ENCODE results near the gene METTL15.
"Not testable (repeated sequence)": the region's sequence is repeated elsewhere in the genome, so short reads cannot be mapped to it uniquely, and the experiment has no call there.

Gene METTL15

DNA sequence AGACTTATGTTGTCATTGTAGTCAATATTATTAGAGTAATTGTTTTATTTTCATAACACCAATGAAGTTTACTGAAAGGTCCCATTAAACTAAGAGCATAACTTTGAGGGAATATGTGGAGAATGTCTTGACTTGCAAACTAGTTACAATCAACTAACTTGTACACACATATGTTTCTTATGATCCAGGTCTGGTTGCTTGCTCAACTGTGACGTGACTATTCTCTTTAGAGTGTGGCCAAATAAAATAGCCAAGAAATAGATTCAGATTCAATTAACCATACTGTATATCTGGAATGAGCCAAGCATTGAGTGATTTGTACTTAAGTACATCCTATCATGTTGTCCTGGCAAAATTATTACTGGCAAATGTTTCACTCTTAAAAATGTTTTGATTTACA, 101.7 kb downstream of the METTL15 start:
- DNase-seq (ENCODE audit: low spot score), result no peak

GRCh38 chr11:28222063-28222462, 113.9 kb downstream of the METTL15 start:
- DNase-seq (ENCODE audit: low spot score), result not testable (repeated sequence)

GRCh38 chr11:28223577-28223976, 115.4 kb downstream of the METTL15 start:
- DNase-seq (ENCODE audit: low spot score), result no peak

GRCh38 chr11:28223994-28224393, 115.8 kb downstream of the METTL15 start:
- no peak for DNase-seq (ENCODE audit: low spot score)

- DNase-seq (ENCODE audit: low spot score), result no peak
Observed at GRCh38 chr11:28227460-28227859, 119.3 kb downstream of the METTL15 start.

DNA sequence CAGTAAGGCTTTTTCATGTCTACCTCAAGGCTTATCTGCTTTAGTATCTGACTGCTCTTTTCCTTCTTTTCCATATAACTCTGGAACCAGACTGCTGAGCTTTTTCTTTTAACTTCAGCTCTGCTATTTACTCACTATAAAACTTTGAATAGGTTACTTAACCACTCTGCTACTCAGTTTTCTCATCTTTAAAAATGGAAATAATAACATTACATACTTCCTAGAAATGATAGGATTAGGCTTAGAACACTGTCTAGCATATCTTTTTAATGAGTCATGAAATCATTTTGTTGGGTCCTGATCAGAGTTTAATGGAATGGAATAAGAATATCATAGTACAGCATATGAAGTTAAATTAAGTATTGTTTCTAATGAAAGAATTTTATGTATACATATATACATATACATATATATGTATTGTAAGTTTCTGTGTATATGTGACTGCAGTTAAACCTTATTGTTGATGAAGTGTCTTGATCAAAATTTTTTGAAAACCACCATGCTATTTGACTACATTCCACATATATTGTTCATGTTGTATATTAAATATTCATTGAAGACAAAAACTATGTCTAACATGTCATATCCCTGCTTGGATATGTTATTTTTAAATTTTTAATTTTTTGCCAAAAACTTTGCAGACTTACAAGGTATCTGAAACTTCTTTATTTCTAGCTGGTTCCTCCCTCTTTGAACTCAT, 120.2 kb downstream of the METTL15 start:
- no peak for DNase-seq (ENCODE audit: low spot score)

DNA sequence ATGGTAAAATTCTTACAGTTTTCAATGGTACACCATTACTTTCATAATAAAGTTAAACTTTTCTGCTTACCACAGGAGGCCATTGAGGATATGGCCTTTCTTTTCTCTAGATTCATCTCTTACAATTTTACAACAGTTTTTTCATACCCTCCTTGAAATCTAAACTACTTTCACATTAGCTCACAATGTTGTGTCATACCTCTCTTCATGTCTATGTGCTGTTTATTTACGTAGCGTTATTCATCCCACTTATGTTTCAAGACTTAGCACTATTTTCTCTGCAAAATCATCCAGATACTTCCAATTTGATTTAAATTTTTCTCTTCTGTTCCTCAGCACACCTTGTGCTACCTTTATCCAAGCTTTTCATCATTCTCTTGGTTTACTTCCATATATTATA, 123.3 kb downstream of the METTL15 start:
- DNase-seq (ENCODE audit: low spot score), result no peak

- no peak for DNase-seq (ENCODE audit: low spot score)
Observed at GRCh38 chr11:28232649-28233048, 124.5 kb downstream of the METTL15 start.

- no peak for DNase-seq (ENCODE audit: low spot score)
Observed at GRCh38 chr11:28241760-28242159, 133.6 kb downstream of the METTL15 start.

GRCh38 chr11:28242596-28242995, 134.4 kb downstream of the METTL15 start:
- DNase-seq (ENCODE audit: low spot score), result no peak

- DNase-seq (ENCODE audit: low spot score), result no peak
Observed at GRCh38 chr11:28243061-28243460, 134.9 kb downstream of the METTL15 start.

DNA sequence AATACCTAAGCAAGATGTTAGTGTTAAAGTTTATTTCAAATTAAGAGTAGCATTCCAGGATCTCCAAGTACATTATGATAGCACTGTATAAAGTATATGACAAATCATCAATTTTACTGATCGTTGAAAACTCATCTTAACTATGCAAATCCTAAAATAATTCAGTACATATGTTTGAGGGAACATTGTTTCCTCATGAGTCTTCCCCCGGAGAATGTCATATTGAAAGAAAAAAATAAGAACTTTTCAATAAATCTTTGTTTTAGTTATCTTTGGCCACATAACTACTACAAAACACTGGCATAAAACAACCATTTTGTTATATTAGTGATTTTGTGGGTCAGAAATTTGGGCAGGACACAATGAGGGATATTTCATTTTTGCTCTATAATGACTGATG, 135.4 kb downstream of the METTL15 start:
- no peak for DNase-seq (ENCODE audit: low spot score)

GRCh38 chr11:28245131-28245530, 136.9 kb downstream of the METTL15 start:
- no peak for DNase-seq (ENCODE audit: low spot score)

DNA sequence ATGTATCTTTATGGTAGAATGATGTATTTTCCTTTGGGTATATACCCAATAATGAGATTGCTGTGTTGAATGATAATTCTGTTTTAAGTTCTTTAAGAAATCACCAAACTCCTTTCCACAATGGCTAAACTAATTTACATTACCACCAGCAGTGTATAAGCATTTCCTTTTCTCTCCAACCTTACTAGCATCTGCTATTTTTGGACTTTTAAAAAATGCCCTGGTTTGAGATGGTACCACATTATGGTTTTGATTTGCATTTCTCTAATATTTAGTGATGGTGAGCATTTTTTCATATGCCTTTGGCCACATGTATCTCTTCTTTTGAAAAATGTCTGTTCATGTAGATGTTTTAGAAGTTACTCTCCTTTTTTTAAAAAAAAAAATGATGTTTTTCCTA, 142.0 kb downstream of the METTL15 start:
- DNase-seq (ENCODE audit: low spot score), result no peak

DNA sequence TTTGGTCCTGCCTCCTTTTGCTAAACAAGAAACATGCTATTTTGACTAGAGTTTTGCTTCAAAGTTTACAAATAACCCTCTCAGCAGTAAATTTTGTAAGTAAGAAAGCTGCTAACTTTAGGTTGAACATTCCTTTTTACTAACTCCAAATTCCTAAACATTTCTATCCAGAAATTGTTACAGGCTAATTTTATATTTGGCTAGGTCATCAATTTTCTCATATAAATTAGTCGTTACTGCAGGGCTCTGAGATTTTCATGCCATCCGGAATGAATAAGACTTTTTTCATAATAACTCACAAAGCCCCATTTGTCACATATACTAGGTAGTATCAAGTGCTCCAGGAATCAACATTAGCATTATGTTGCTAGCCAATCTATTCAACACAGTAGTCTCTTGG, 143.1 kb downstream of the METTL15 start:
- no peak for DNase-seq (ENCODE audit: low spot score)

- DNase-seq (ENCODE audit: low spot score), result no peak
Observed at GRCh38 chr11:28257761-28258160, 149.6 kb downstream of the METTL15 start.

DNA sequence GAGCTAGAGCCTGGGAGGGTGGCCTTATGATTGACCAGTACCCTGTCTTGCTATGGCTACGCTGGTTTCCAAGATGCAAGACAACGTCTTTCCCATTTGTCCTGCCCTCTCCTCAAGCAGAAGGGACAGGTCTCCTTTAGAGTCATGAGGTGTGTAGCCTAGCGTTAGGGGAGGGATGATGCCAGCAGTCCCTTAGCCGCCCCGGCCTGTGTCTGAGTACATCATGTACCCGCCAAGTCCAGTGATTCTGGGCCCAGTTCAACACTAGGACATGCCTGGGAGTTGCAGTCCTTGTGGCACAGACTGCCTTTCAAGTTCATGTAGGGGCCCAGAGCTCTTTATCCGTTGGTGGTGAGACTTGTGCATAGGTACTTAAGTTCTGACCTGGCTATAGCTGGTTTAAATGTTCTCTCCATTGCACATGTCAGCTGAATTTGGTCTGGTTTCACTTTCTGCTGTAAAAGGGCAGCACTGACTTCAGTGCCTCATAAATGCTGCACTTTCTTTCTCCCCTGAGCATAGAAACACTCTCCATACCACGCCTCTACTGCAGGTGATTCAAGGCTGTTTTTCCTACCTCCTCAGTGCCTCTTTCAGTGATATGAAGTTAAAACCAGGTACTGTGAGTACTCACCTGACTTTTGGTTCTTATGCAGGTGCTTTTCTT, 151.1 kb downstream of the METTL15 start:
- DNase-seq (ENCODE audit: low spot score), result no peak

GRCh38 chr11:28268925-28269324, 160.7 kb downstream of the METTL15 start:
- no peak for DNase-seq (ENCODE audit: low spot score)

DNA sequence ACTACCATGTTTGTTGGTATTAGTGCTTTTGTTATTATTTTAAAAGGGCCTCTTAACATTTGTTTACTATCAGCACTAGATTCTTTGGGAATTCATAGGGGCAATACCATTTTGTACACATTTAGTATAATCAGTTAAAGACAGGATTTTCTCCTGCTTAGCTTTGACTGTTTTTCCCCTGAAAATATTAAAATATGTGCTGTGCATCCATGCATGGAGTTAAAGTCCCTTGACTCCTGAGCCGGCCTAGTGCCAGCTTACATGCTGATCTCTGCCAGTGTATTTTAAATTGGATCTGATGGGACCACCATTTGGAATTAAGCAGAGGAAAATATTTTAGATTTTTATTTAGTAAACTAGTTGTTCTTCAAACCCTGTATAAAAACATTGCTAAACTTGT, 161.4 kb downstream of the METTL15 start:
- no peak for DNase-seq (ENCODE audit: low spot score)

GRCh38 chr11:28272247-28272646, 164.1 kb downstream of the METTL15 start:
- not testable (repeated sequence) for DNase-seq (ENCODE audit: low spot score)

GRCh38 chr11:28274216-28274615, 166.0 kb downstream of the METTL15 start:
- DNase-seq (ENCODE audit: low spot score), result no peak

- no peak for DNase-seq (ENCODE audit: low spot score)
Observed at GRCh38 chr11:28284196-28284595, 176.0 kb downstream of the METTL15 start.

DNA sequence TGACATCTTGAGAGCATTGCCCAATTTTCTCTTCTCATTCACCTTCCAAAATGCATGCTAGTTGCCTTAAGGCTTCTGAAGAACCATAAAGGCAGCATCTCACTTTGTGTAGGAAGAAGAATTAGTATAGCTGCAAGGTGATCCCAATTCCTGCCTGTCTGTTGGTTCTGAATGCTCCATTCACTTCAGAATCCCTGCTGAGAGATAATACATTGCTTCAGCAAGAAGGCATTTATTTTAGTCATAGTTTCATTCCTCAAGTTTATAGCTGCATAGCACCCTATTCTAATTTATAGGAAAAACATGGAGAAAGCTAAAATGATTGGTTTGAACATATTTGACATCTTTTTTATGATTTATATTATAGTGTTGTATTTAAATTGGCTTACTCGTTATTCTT, 181.3 kb downstream of the METTL15 start:
- DNase-seq (ENCODE audit: low spot score), result no peak

DNA sequence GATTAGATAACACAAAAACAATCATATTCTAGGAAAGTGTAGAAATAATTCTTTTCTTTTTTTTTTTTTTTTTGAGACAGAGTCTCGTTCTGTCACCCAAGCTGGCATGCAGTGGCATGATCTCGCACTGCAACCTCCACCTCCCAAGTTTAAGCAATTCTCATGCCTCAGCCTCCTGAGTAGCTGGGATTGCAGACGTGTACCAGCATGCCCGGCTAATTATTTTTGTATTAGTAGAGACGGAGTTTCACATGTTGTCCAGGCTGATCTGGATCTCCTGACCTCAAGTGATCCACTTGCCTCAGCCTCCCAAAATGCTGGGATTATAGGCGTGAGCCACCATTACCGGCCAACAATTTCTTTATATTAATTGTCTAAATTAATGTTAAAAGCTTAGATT, 182.8 kb downstream of the METTL15 start:
- not testable (repeated sequence) for DNase-seq (ENCODE audit: low spot score)
